H1 (cell line): ENCODE results near the gene RAB7B. TPM values are rescaled to one million over a fixed set of nuclear protein-coding genes. Genes with fewer than 3 reads are reported as not detected.

Source experiments
- CTCF ChIA-PET: fragments of 300-600 bp; sonication (Branson Sonifier 250); formaldehyde crosslinking; loops from one replicate; lab custom pipeline; 2021; ENCODE audit not compliant: partially characterized antibody; lab: Charles Lee
- POLR2A ChIA-PET: fragments of 300-600 bp; sonication (Branson Sonifier 250); formaldehyde crosslinking; loops from one replicate; lab custom pipeline; 2021; ENCODE audit warnings: inconsistent platforms; ENCODE audit not compliant: partially characterized antibody; lab: Charles Lee
- DNase-seq, 2 experiments: peaks; one replicate each; pipeline versions ENCODE4 v3.0.0 to v3.0.0-alpha.2; 2010 to 2022; ENCODE audit warnings: low spot score in 2 of 2, low read depth in 1 of 2, mixed read lengths in 1 of 2
- FAIRE-seq: peaks from 2 replicates; lab custom pipeline; 2011; peaks lifted over from hg19 to GRCh38; lab: Jason Lieb, UNC
- H2AFZ ChIP-seq: 2 replicates; pipeline ENCODE4 v1.8.1; 2012; ENCODE audit warnings: low read length, inconsistent platforms
- H2AK5ac ChIP-seq: 2 replicates; pipeline ENCODE4 v1.6.1; 2013; ENCODE audit warnings: low read depth, low read length
- H2BK120ac ChIP-seq: replicated peaks from 2 replicates; pipeline ENCODE3; 2013; ENCODE audit warnings: low read depth, low read length, inconsistent platforms
- H2BK12ac ChIP-seq: 2 replicates; pipeline ENCODE4 v1.6.1; 2013; ENCODE audit warnings: low read depth, low read length
- H2BK15ac ChIP-seq: 2 replicates; pipeline ENCODE4 v1.6.1; 2013; ENCODE audit warnings: low read length
- H2BK20ac ChIP-seq: 2 replicates; pipeline ENCODE4 v1.6.1; 2013; ENCODE audit warnings: low read length
- H2BK5ac ChIP-seq: 2 replicates; pipeline ENCODE4 v1.6.1; 2013; ENCODE audit warnings: low read depth, low read length
- H3K14ac ChIP-seq: 2 replicates; pipeline ENCODE4 v1.6.1; 2013; ENCODE audit warnings: inconsistent platforms; ENCODE audit not compliant: insufficient read length
- H3K18ac ChIP-seq: 2 replicates; pipeline ENCODE4 v1.6.1; 2013; ENCODE audit warnings: low read length; ENCODE audit errors: extremely low read depth
- H3K23ac ChIP-seq: 2 replicates; pipeline ENCODE4 v1.6.1; 2013; ENCODE audit warnings: inconsistent platforms; ENCODE audit not compliant: insufficient read length
- H3K23me2 ChIP-seq: 2 replicates; pipeline ENCODE4 v1.6.1; 2013; ENCODE audit warnings: low read depth, low read length
- H3K27ac ChIP-seq: 2 replicates; pipeline ENCODE4 v1.6.1; 2011; ENCODE audit warnings: low read depth, low read length, inconsistent platforms
- H3K27me3 ChIP-seq, 4 experiments: replicated peaks in 1 of 4; 1 replicate in 1 of 4; 2 replicates in 3 of 4; pipeline versions ENCODE4 v1.6.1 to v1.8.1; 2011 to 2013; ENCODE audit warnings: low read length in 3 of 4, mild to moderate bottlenecking in 3 of 4, inconsistent platforms in 2 of 4, mixed read lengths in 2 of 4, moderate library complexity in 1 of 4; ENCODE audit not compliant: control insufficient read depth in 3 of 4, insufficient read depth in 3 of 4; ENCODE audit errors: extremely low read depth in 1 of 4
- H3K36me3 ChIP-seq, 4 experiments: 2 replicates each; pipeline versions ENCODE4 v1.6.1 to v1.8.1; 2011 to 2013; ENCODE audit warnings: mild to moderate bottlenecking in 4 of 4, low read length in 3 of 4, moderate library complexity in 2 of 4, control low read depth in 1 of 4, inconsistent platforms in 1 of 4; ENCODE audit not compliant: insufficient read depth in 4 of 4, control insufficient read depth in 2 of 4
- H3K4ac ChIP-seq: replicated peaks from 2 replicates; pipeline ENCODE3; 2013; ENCODE audit warnings: low read length, low read depth, mixed read lengths, inconsistent platforms; ENCODE audit not compliant: insufficient read length
- H3K4me1 ChIP-seq, 4 experiments: replicated peaks in 1 of 4; 1 replicate in 1 of 4; 2 replicates in 3 of 4; pipeline versions ENCODE4 v1.6.1 to v1.8.1; 2011 to 2013; ENCODE audit warnings: low read length in 3 of 4, inconsistent platforms in 2 of 4, mixed read lengths in 1 of 4; ENCODE audit not compliant: insufficient read depth in 4 of 4, control insufficient read depth in 3 of 4
- H3K4me2 ChIP-seq, 2 experiments: 2 replicates each; pipeline versions ENCODE4 v1.6.1 to v1.8.1; 2011 to 2013; ENCODE audit warnings: low read depth in 2 of 2, low read length in 2 of 2, control low read depth in 1 of 2, inconsistent platforms in 1 of 2, mild to moderate bottlenecking in 1 of 2; ENCODE audit not compliant: insufficient read depth in 1 of 2
- H3K4me3 ChIP-seq, 4 experiments: fragments of 200-600, 300-600 bp in 1 of 4; sonication (generic), shearing (Covaris generic), sonication (Bioruptor Twin) in 1 of 4; 2 replicates each; pipeline versions ENCODE4 v1.5.1 to v1.8.1; 2011 to 2016; ENCODE audit warnings: low read length in 4 of 4, low read depth in 3 of 4, control low read depth in 2 of 4, inconsistent platforms in 2 of 4, mild to moderate bottlenecking in 2 of 4, mixed read lengths in 1 of 4, moderate library complexity in 1 of 4; ENCODE audit not compliant: insufficient read depth in 2 of 4; ENCODE audit errors: extremely low read depth in 1 of 4
- H3K56ac ChIP-seq: replicated peaks from 2 replicates; pipeline ENCODE3; 2013; ENCODE audit warnings: low read depth, mild to moderate bottlenecking, mixed read lengths, low read length, inconsistent platforms; ENCODE audit not compliant: insufficient read length
- H3K79me1 ChIP-seq: 2 replicates; pipeline ENCODE4 v1.6.1; 2013; ENCODE audit warnings: low read depth, low read length, control low read depth
- H3K79me2 ChIP-seq, 2 experiments: 2 replicates each; pipeline versions ENCODE4 v1.6.1 to v1.8.1; 2012 to 2013; ENCODE audit warnings: low read length in 2 of 2, mild to moderate bottlenecking in 2 of 2, inconsistent platforms in 1 of 2; ENCODE audit not compliant: insufficient read depth in 2 of 2, control insufficient read depth in 1 of 2
- H3K9ac ChIP-seq, 4 experiments: replicated peaks in 1 of 4; 1 replicate in 1 of 4; 2 replicates in 3 of 4; pipeline versions ENCODE4 v1.6.1 to v1.8.1; 2011 to 2013; ENCODE audit warnings: low read depth in 3 of 4, low read length in 3 of 4, control low read depth in 2 of 4, mild to moderate bottlenecking in 2 of 4, moderate library complexity in 2 of 4, inconsistent platforms in 1 of 4; ENCODE audit errors: extremely low read depth in 1 of 4
- H3K9me3 ChIP-seq, 2 experiments: 2 replicates each; pipeline versions ENCODE4 v1.6.1 to v1.8.1; 2012 to 2013; ENCODE audit warnings: mild to moderate bottlenecking in 2 of 2, moderate library complexity in 2 of 2, control low read depth in 1 of 2, inconsistent platforms in 1 of 2, low read depth in 1 of 2, low read length in 1 of 2, mixed read lengths in 1 of 2; ENCODE audit not compliant: insufficient read depth in 2 of 2
- H4K20me1 ChIP-seq, 2 experiments: replicated peaks in 1 of 2; 2 replicates each; pipeline versions ENCODE3 to v1.8.1; 2011 to 2013; ENCODE audit warnings: inconsistent platforms in 2 of 2, low read length in 2 of 2, mild to moderate bottlenecking in 1 of 2; ENCODE audit not compliant: insufficient read depth in 2 of 2, control insufficient read depth in 1 of 2
- H4K5ac ChIP-seq: 2 replicates; pipeline ENCODE4 v1.6.1; 2013; ENCODE audit warnings: low read length, low read depth, mixed read lengths, inconsistent platforms; ENCODE audit not compliant: insufficient read length
- H4K8ac ChIP-seq: 2 replicates; pipeline ENCODE4 v1.8.0; 2013; ENCODE audit warnings: mild to moderate bottlenecking, moderate library complexity, low read length, inconsistent platforms; ENCODE audit not compliant: insufficient read depth; ENCODE audit errors: extremely low read depth
- H4K91ac ChIP-seq: replicated peaks from 2 replicates; pipeline ENCODE3; 2013; ENCODE audit warnings: low read length, mixed read lengths, inconsistent platforms; ENCODE audit not compliant: insufficient read length
- BACH1 ChIP-seq: IDR thresholded peaks from 2 replicates; pipeline ENCODE4 v1.6.1; 2012; ENCODE audit warnings: low read length, improper control_type of control experiment
- BCL11A ChIP-seq, 2 experiments: IDR thresholded peaks; one replicate each; pipeline ENCODE4 v1.6.1; 2011; ENCODE audit warnings: low read depth in 2 of 2, low read length in 2 of 2, mild to moderate bottlenecking in 2 of 2
- EGR1 ChIP-seq: IDR thresholded peaks from 2 replicates; pipeline ENCODE4 v1.6.1; 2011; ENCODE audit warnings: low read depth, low read length, borderline replicate concordance
- KDM1A ChIP-seq: fragments of 200-600, 300-600 bp; sonication (generic); IDR thresholded peaks from 2 replicates; pipeline ENCODE4 v1.7.1; 2016; ENCODE audit warnings: mild to moderate bottlenecking, low read length, borderline replicate concordance
- RBBP5 ChIP-seq: IDR thresholded peaks from 2 replicates; pipeline ENCODE4 v1.7.1; 2012; ENCODE audit warnings: low read depth, mild to moderate bottlenecking, inconsistent platforms, low read length, moderate library complexity, borderline replicate concordance
- RFX5 ChIP-seq: IDR thresholded peaks from 2 replicates; pipeline ENCODE4 v1.6.1; 2011; ENCODE audit warnings: low read depth, low read length, improper control_type of control experiment, borderline replicate concordance
- SP1 ChIP-seq: IDR thresholded peaks from 2 replicates; pipeline ENCODE4 v1.6.1; 2011; ENCODE audit warnings: low read depth, low read length
- SP2 ChIP-seq: IDR thresholded peaks from 2 replicates; pipeline ENCODE4 v1.6.1; 2012; ENCODE audit warnings: mild to moderate bottlenecking, low read length, inconsistent platforms
- SRF ChIP-seq: IDR thresholded peaks from 2 replicates; pipeline ENCODE4 v1.6.1; 2011; ENCODE audit warnings: mild to moderate bottlenecking, low read depth, low read length, moderate library complexity
- WGBS, 2 experiments: shearing (Covaris generic) in 1 of 2; methylation state at CpG; one replicate each; pipeline versions ENCODE4 v1.1.6 to v1.1.7; 2013 to 2015; ENCODE audit warnings: low lambda C conversion rate in 2 of 2, mixed read lengths in 2 of 2, inconsistent platforms in 1 of 2, low coverage in 1 of 2, missing lambda C conversion rate in 1 of 2; ENCODE audit not compliant: insufficient replicate concordance in 2 of 2, insufficient coverage in 1 of 2, insufficient read length in 1 of 2; ENCODE audit errors: extremely low coverage in 1 of 2, missing lambda C conversion rate in 1 of 2; 5-methylcytosine and 5-hydroxymethylcytosine counted together
- polyA plus RNA-seq, 7 experiments: library from polyadenylated mRNA; depleted of rRNA in 3 of 7; stranded (reverse) in 5 of 7; unstranded in 2 of 7; fragments of >200 nt in 5 of 7; fragments of 200-250 nt in 2 of 7; gene quantifications; 1 replicate in 5 of 7; 2 replicates in 1 of 7; 4 replicates in 1 of 7; pipeline versions ENCODE4 v1.2.1 to v1.2.3, GENCODE V29; 2011 to 2013; ENCODE audit warnings: missing spikeins in 2 of 7, mixed read lengths in 2 of 7
- total RNA-seq: library from RNA; stranded (reverse); fragmentation: NEBNext Ultra II Directional; extraction: Animal tissue kit (Norgen Biotek cat#: 25700); gene quantifications from 2 replicates; pipeline ENCODE4 v1.2.1, GENCODE V29; 2021
- TF ChIP-seq, protein P1 (sequence below): IDR thresholded peaks from 2 replicates; pipeline ENCODE4 v1.6.1; 2011; ENCODE audit warnings: low read depth, mild to moderate bottlenecking, low read length; ENCODE audit not compliant: insufficient read depth
- TF ChIP-seq, protein P2 (sequence below): IDR thresholded peaks from 2 replicates; pipeline ENCODE4 v1.6.1; 2012; ENCODE audit warnings: inconsistent platforms

RAB7B gene
- total and polyA plus RNA-seq, 2 of the 8 experiments (the other 6 are each of a cell fraction or from before 2014, with no cell fraction given): 0.05 TPM; not detected in 1

DNA sequence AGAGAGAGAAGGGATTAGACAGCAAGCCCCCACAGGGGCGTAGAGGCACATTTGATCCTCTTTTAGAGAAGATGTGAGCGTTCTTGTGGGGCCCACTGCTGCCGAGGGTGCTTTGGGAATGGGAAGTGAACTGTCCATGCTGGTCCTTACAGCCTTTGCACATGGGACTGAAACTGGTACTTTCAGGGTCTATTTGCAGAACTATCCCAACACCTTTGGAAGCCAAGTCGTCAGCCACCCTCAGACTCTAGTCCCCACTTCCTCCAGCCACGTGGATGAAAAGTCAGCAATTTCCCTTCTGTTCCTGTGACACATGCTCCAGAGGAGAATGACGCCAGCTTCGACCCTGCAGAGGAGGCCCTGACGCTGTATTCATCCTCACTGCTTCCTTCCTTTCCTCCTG is 2.6 kb upstream of the RAB7B start:
- no peaks in the 10 kb centered on the region for H3K36me3 ChIP-seq
- H3K14ac ChIP-seq: no peak overlapping the region
- H4K20me1 ChIP-seq: peaks cover 0 to 11% of the 10 kb centered on the region in 2 experiments
- TF ChIP-seq RBBP5: no peak
- TF ChIP-seq, protein P1, sequence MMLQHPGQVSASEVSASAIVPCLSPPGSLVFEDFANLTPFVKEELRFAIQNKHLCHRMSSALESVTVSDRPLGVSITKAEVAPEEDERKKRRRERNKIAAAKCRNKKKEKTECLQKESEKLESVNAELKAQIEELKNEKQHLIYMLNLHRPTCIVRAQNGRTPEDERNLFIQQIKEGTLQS: no peak
- TF ChIP-seq BACH1: no peak
- TF ChIP-seq EGR1: no peak
- TF ChIP-seq KDM1A: no peak
- TF ChIP-seq SRF: no peak
- no peak for TF ChIP-seq RFX5
- no peak for TF ChIP-seq SP2
- TF ChIP-seq SP1: no peak
- TF ChIP-seq, protein P2, sequence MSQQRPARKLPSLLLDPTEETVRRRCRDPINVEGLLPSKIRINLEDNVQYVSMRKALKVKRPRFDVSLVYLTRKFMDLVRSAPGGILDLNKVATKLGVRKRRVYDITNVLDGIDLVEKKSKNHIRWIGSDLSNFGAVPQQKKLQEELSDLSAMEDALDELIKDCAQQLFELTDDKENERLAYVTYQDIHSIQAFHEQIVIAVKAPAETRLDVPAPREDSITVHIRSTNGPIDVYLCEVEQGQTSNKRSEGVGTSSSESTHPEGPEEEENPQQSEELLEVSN: no peak
- no peak for TF ChIP-seq BCL11A (IDR thresholded peaks at IDR 0.05; ENCODE audit: low read depth in 2 of 2, low read length in 2 of 2)
- H3K9me3 ChIP-seq: no peaks in the 10 kb centered on the region
- peaks cover 12% of the 10 kb centered on the region for H3K23me2 ChIP-seq
- no peak overlapping the region for H2BK5ac ChIP-seq
- no peak overlapping the region for H3K4me3 ChIP-seq
- ChIA-PET CTCF (interaction anchor here (1.1 to 1.7 kb wide), 5 partner anchors 8 to 214 kb away, joined by 3 to 6 read pairs (median 4); no protein-coding TSS in a partner anchor), POLR2A (no interaction called here)
- H2BK12ac ChIP-seq: no peak overlapping the region
- no peaks in the 10 kb centered on the region for H3K79me1 ChIP-seq
- H3K4me2 ChIP-seq: no peak overlapping the region
- no peaks in the 10 kb centered on the region; a peak in 1 of 7 replicates for H3K4me1 ChIP-seq
- 92% methylated on average over 8 of the region's 8 CpGs; no CpG with 5 or more reads in 1 of the 2 experiments for WGBS, 2 experiments
- no peak for FAIRE-seq
- H3K9ac ChIP-seq: no peak overlapping the region
- no peak overlapping the region for H3K23ac ChIP-seq
- no peak overlapping the region for H3K18ac ChIP-seq
- H3K27ac ChIP-seq: no peak overlapping the region
- no peak overlapping the region for H2BK15ac ChIP-seq
- H3K4ac ChIP-seq: no peak overlapping the region
- H3K27me3 ChIP-seq: peaks cover 0 to 4% (median 0%) of the 10 kb centered on the region in 4 experiments; a peak in 4 of 7 replicates
- no peak overlapping the region for H2AFZ ChIP-seq
- no peak overlapping the region for H4K91ac ChIP-seq
- no peak overlapping the region for H2BK120ac ChIP-seq
- H4K5ac ChIP-seq: no peak overlapping the region
- no peak overlapping the region for H2AK5ac ChIP-seq
- H3K56ac ChIP-seq: no peak overlapping the region
- DNase-seq: no peak
- H3K79me2 ChIP-seq: no peaks in the 10 kb centered on the region; a peak in 1 of 4 replicates
- no peak overlapping the region for H2BK20ac ChIP-seq
- H4K8ac ChIP-seq: no peak overlapping the region
